Lung (tissue), 12 donors: Measurements from ENCODE around the gene TTC21B. TPM values are rescaled to one million over a fixed set of nuclear protein-coding genes. Genes with fewer than 3 reads are reported as not detected.

ENCODE experiments used
- ATAC-seq: fragments of 200-7000 bp; cut with Tn5 transposase; one replicate; pipeline ENCODE4 v1.9.1; 2020; ENCODE audit warnings: moderate number of reproducible peaks; ENCODE audit not compliant: insufficient read depth, low FRiP score
- DNase-seq, 3 donors: peaks; one replicate each; pipeline ENCODE4 v3.0.0-alpha.2; 2013 to 2017
- H3K27ac ChIP-seq, 2 donors: one replicate each; pipeline ENCODE4 v1.5.1; 2013; ENCODE audit warnings: mild to moderate bottlenecking in 2 of 2, moderate library complexity in 2 of 2, control low read depth in 1 of 2, inconsistent platforms in 1 of 2, low read depth in 1 of 2, low read length in 1 of 2
- H3K27me3 ChIP-seq, 3 donors: one replicate each; pipeline ENCODE4 v1.5.1; 2013; ENCODE audit warnings: low read length in 2 of 3; ENCODE audit not compliant: control insufficient read depth in 3 of 3, insufficient read depth in 3 of 3
- H3K36me3 ChIP-seq, 4 donors: one replicate each; pipeline ENCODE4 v1.5.1; 2013; ENCODE audit warnings: low read length in 4 of 4, mild to moderate bottlenecking in 1 of 4, moderate library complexity in 1 of 4; ENCODE audit not compliant: control insufficient read depth in 4 of 4, insufficient read depth in 4 of 4
- H3K4me1 ChIP-seq, 5 donors: one replicate each; pipeline ENCODE4 v1.5.1; 2013; ENCODE audit warnings: low read length in 5 of 5, mild to moderate bottlenecking in 2 of 5, moderate library complexity in 1 of 5; ENCODE audit not compliant: control insufficient read depth in 5 of 5, insufficient read depth in 5 of 5
- H3K4me3 ChIP-seq: one replicate; pipeline ENCODE4 v1.5.1; 2013; ENCODE audit warnings: mild to moderate bottlenecking, control low read depth, moderate library complexity
- H3K9ac ChIP-seq, 2 donors: one replicate each; pipeline ENCODE4 v1.5.1; 2013; ENCODE audit warnings: low read length in 2 of 2, control low read depth in 1 of 2; ENCODE audit not compliant: insufficient read depth in 1 of 2
- H3K9me3 ChIP-seq, 4 donors: one replicate each; pipeline ENCODE4 v1.5.1; 2013; ENCODE audit warnings: low read length in 3 of 4, mild to moderate bottlenecking in 1 of 4, moderate library complexity in 1 of 4; ENCODE audit not compliant: control insufficient read depth in 4 of 4, insufficient read depth in 3 of 4
- CTCF ChIP-seq: IDR thresholded peaks from 2 replicates; pipeline ENCODE4 v1.5.1; 2012; ENCODE audit warnings: mild to moderate bottlenecking; ENCODE audit errors: control extremely low read depth, extremely low read depth
- WGBS, 2 donors: extraction: QIAGEN DNeasy Blood & Tissue Kit; methylation state at CpG; one replicate each; pipeline ENCODE4 v1.1.7; 2013; 5-methylcytosine and 5-hydroxymethylcytosine counted together
- polyA plus RNA-seq, 2 donors: library from polyadenylated mRNA; stranded (reverse); fragments of 200-250 nt; gene quantifications; one replicate each; pipeline ENCODE4 v1.2.1, GENCODE V29; 2013
- total RNA-seq, 2 donors: library from RNA; depleted of rRNA in 1 of 2; stranded (reverse); fragments of >200 nt in 1 of 2; gene quantifications; one replicate each; pipeline ENCODE4 v1.2.1, GENCODE V29; 2014 to 2021
- donor health status: control.
- donor health status: control.
- donor health status: Bipolar disorder and iron deficiency.
- donor health status: healthy.
- donor health status: DM: yes; HTN: yes; CAD: no.

TTC21B gene
- total and polyA plus RNA-seq, 4 donors: 5.0 to 146 (median 15.0) TPM

DNA sequence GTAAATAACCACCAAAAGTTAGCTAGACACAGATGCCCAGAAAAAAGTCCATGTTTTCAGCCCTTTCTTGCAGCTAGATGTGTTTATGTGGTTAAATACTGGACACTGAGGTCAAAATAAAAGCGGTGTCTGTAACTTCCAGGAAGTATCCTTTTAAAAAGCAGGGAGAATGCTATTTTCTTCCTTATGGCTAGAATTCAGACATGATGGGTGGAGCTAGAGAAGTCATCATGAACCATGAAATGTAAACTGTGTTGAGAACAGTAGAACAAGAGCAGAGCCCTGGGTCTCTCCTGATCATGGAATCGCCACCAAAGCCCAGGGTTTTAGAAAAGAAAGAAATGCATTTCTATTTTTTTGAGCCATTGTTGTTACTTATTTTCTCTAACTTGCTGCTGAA, 118.2 kb downstream of the TTC21B start:
- peaks cover 0 to 9% (median 1%) of the 10 kb centered on the region in 3 donors for H3K27me3 ChIP-seq
- no peaks in the 10 kb centered on the region for H3K36me3 ChIP-seq
- WGBS, 2 donors: 91 to 94% methylated on average over 2 of the region's 2 CpGs
- DNase-seq: no peak
- no peak for ATAC-seq
- H3K4me1 ChIP-seq: peaks cover 0 to 8% (median 0%) of the 10 kb centered on the region in 5 donors
- H3K9ac ChIP-seq: no peak overlapping the region
- no peak for TF ChIP-seq CTCF
- H3K4me3 ChIP-seq: no peak overlapping the region
- no peak overlapping the region for H3K27ac ChIP-seq
- H3K9me3 ChIP-seq: no peaks in the 10 kb centered on the region

DNA sequence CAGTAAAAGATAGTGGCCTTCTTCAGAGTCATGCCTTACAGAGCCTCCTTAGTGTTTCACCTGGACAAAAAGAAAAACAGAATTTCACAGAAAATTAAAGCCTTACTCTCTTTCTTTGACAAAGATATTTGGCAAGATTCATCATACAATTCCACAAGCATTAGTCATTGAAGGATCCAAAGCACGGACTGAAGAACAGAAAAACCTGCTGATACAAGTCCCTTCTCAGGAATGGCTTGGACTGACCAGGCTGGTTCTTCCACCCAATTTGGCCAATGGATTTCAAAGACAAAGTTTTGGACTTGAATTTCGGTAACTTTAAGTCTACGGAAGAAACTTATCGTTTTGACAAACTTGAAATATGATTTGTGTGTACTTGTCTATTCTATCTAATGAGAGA, 120.4 kb downstream of the TTC21B start:
- ATAC-seq (no peak), DNase-seq (no peak)
- no peak overlapping the region for H3K9ac ChIP-seq
- no peak overlapping the region for H3K4me3 ChIP-seq
- H3K36me3 ChIP-seq: no peaks in the 10 kb centered on the region
- no peak for TF ChIP-seq CTCF
- WGBS, 2 donors: 88 to 90% methylated on average over 4 of the region's 4 CpGs
- H3K9me3 ChIP-seq: no peaks in the 10 kb centered on the region
- H3K27ac ChIP-seq: no peak overlapping the region
- H3K4me1 ChIP-seq: peaks cover 0 to 12% (median under 1%) of the 10 kb centered on the region in 5 donors
- H3K27me3 ChIP-seq: peaks cover 0 to 17% (median 2%) of the 10 kb centered on the region in 3 donors

- TF ChIP-seq CTCF: no peak
- H3K36me3 ChIP-seq: no peaks in the 10 kb centered on the region
- WGBS, 2 donors: 88 to 92% methylated on average over 1 of the region's 1 CpG
- H3K27me3 ChIP-seq: peaks cover 0 to 20% (median 7%) of the 10 kb centered on the region in 3 donors
- DNase-seq (peak in 1 of 3 donors; percentile 11), ATAC-seq (no peak)
- no peaks in the 10 kb centered on the region for H3K9me3 ChIP-seq
- H3K9ac ChIP-seq: no peak overlapping the region
- no peak overlapping the region for H3K4me3 ChIP-seq
- H3K27ac ChIP-seq: no peak overlapping the region
- peaks cover 0 to 27% (median 11%) of the 10 kb centered on the region in 5 donors for H3K4me1 ChIP-seq
Observed at GRCh38 chr2:165827921-165828276, 125.7 kb downstream of the TTC21B start.
